HEK293 (cell line): ENCODE results near the gene MTTP.
"Not testable (repeated sequence)": the region's sequence is repeated elsewhere in the genome, so short reads cannot be mapped to it uniquely, and the experiment has no call there.

Source experiments
- CTCF ChIA-PET: fragments of 350-600 bp; formaldehyde crosslinking; extraction: SDS; loops from one replicate; lab custom pipeline; 2021; ENCODE audit warnings: antibody characterized with exemption; lab: Yijun Ruan, JAX
- POLR2A ChIA-PET: fragments of 300-600 bp; formaldehyde crosslinking; extraction: SDS; loops from one replicate; lab custom pipeline; 2020; ENCODE audit warnings: antibody characterized with exemption, inconsistent platforms; lab: Yijun Ruan, JAX
- H3K27ac ChIP-seq: fragments of 200-500 bp; sonication (Bioruptor generic); 2 replicates; pipeline ENCODE4 v1.5.1; 2014; ENCODE audit warnings: low read depth, low read length, control low read depth, inconsistent platforms; ENCODE audit errors: extremely low read depth
- H3K36me3 ChIP-seq, 2 experiments: fragments of 200-500 bp in 1 of 2; sonication (Bioruptor generic) in 1 of 2; 1 replicate in 1 of 2; 2 replicates in 1 of 2; pipeline ENCODE4 v1.5.1; 2014 to 2017; ENCODE audit warnings: inconsistent platforms in 2 of 2, low read length in 2 of 2; ENCODE audit not compliant: control insufficient read depth in 2 of 2, insufficient read depth in 1 of 2
- H3K4me1 ChIP-seq: fragments of 200-500 bp; sonication (Bioruptor generic); 2 replicates; pipeline ENCODE4 v1.5.1; 2014; ENCODE audit warnings: mild to moderate bottlenecking, low read length, inconsistent platforms; ENCODE audit not compliant: control insufficient read depth, insufficient read depth
- H3K4me3 ChIP-seq: 2 replicates; pipeline ENCODE4 v1.5.1; 2011; ENCODE audit warnings: low read depth, mild to moderate bottlenecking, control low read depth, low read length, moderate library complexity
- H3K9me3 ChIP-seq: fragments of 200-500 bp; sonication (Bioruptor generic); 2 replicates; pipeline ENCODE4 v1.5.1; 2014; ENCODE audit warnings: low read depth, low read length, inconsistent platforms; ENCODE audit not compliant: control insufficient read depth, insufficient read depth
- KLF8 ChIP-seq: fragments of 450-650 bp; formaldehyde crosslinking; IDR thresholded peaks from 2 replicates; pipeline ENCODE4 v1.5.1; 2016; ENCODE audit warnings: missing biosample characterization, missing genetic modification characterization
- MZF1 ChIP-seq: fragments of 450-650 bp; formaldehyde crosslinking; IDR thresholded peaks from 2 replicates; pipeline ENCODE4 v1.5.1; 2017; ENCODE audit warnings: missing biosample characterization, missing genetic modification characterization, borderline replicate concordance
- PATZ1 ChIP-seq: fragments of 450-650 bp; formaldehyde crosslinking; IDR thresholded peaks from 2 replicates; pipeline ENCODE4 v1.5.1; 2016; ENCODE audit warnings: missing biosample characterization, missing genetic modification characterization
- PRDM6 ChIP-seq: fragments of 450-650 bp; formaldehyde crosslinking; IDR thresholded peaks from 2 replicates; pipeline ENCODE4 v1.5.1; 2017; ENCODE audit warnings: missing biosample characterization, missing genetic modification characterization
- YY1 ChIP-seq: fragments of 450-650 bp; formaldehyde crosslinking; IDR thresholded peaks from 2 replicates; pipeline ENCODE4 v1.5.1; 2018; ENCODE audit warnings: missing biosample characterization, missing genetic modification characterization
- YY2 ChIP-seq: fragments of 450-650 bp; formaldehyde crosslinking; IDR thresholded peaks from 2 replicates; pipeline ENCODE4 v1.5.1; 2016; ENCODE audit warnings: missing biosample characterization, missing genetic modification characterization
- ZNF148 ChIP-seq: fragments of 450-650 bp; formaldehyde crosslinking; IDR thresholded peaks from 2 replicates; pipeline ENCODE4 v1.5.0; 2017; ENCODE audit warnings: missing biosample characterization, missing genetic modification characterization, borderline replicate concordance
- ZNF155 ChIP-seq: fragments of 450-650 bp; formaldehyde crosslinking; IDR thresholded peaks from 2 replicates; pipeline ENCODE4 v1.5.1; 2016; ENCODE audit warnings: missing biosample characterization, missing genetic modification characterization
- ZNF335 ChIP-seq: fragments of 450-650 bp; formaldehyde crosslinking; conservative IDR thresholded peaks from 2 replicates; pipeline ENCODE4 v1.5.1; 2016; ENCODE audit warnings: missing biosample characterization, missing genetic modification characterization
- ZNF48 ChIP-seq: fragments of 450-650 bp; formaldehyde crosslinking; IDR thresholded peaks from 2 replicates; pipeline ENCODE4 v1.5.1; 2016; ENCODE audit warnings: missing biosample characterization, missing genetic modification characterization
- ZNF585B ChIP-seq: fragments of 450-650 bp; formaldehyde crosslinking; IDR thresholded peaks from 2 replicates; pipeline ENCODE4 v1.5.1; 2016; ENCODE audit warnings: missing biosample characterization, missing genetic modification characterization
- ZNF654 ChIP-seq: fragments of 450-650 bp; formaldehyde crosslinking; IDR thresholded peaks from 2 replicates; pipeline ENCODE4 v1.5.1; 2016; ENCODE audit warnings: low read depth, missing biosample characterization, missing genetic modification characterization
- ZNF776 ChIP-seq: fragments of 450-650 bp; formaldehyde crosslinking; IDR thresholded peaks from 2 replicates; pipeline ENCODE4 v1.5.0; 2017; ENCODE audit warnings: missing biosample characterization, missing genetic modification characterization, borderline replicate concordance
- TF ChIP-seq, protein P1 (sequence below): fragments of 450-650 bp; formaldehyde crosslinking; IDR thresholded peaks from 2 replicates; pipeline ENCODE4 v1.5.1; 2016; ENCODE audit warnings: missing biosample characterization, missing genetic modification characterization
- TF ChIP-seq, protein P2 (sequence below): fragments of 450-650 bp; formaldehyde crosslinking; IDR thresholded peaks from 2 replicates; pipeline ENCODE4 v1.5.1; 2016; ENCODE audit warnings: missing biosample characterization, missing genetic modification characterization
- TF ChIP-seq, protein P3 (sequence below): fragments of 450-650 bp; formaldehyde crosslinking; IDR thresholded peaks from 2 replicates; pipeline ENCODE4 v1.5.1; 2016; ENCODE audit warnings: missing biosample characterization, missing genetic modification characterization

The MTTP gene

GRCh38 chr4:99574530-99575324 is at the start of gene MTTP:
Gene MTTP (plus strand): TSS chr4:99574824. CDS start chr4:99574910, 86 bp downstream.
- no peak within 1 kb of the TSS for H3K27ac ChIP-seq
- no peaks in the 10 kb centered on the region for H3K4me1 ChIP-seq
- H3K4me3 ChIP-seq = no peak within 1 kb of the TSS
- ChIA-PET POLR2A (no interaction called here), CTCF (interaction anchor here (0.7 kb wide), 1 partner anchor 233 kb away, joined by 3 read pairs; no protein-coding TSS in a partner anchor)
- no peaks in the 10 kb centered on the region for H3K36me3 ChIP-seq
- no peak for TF ChIP-seq ZNF155 (tag by site-specific recombination)
- TF ChIP-seq PATZ1 (tag by site-specific recombination) = no peak
- no peak for TF ChIP-seq ZNF654 (tag by site-specific recombination)
- TF ChIP-seq, protein P1, sequence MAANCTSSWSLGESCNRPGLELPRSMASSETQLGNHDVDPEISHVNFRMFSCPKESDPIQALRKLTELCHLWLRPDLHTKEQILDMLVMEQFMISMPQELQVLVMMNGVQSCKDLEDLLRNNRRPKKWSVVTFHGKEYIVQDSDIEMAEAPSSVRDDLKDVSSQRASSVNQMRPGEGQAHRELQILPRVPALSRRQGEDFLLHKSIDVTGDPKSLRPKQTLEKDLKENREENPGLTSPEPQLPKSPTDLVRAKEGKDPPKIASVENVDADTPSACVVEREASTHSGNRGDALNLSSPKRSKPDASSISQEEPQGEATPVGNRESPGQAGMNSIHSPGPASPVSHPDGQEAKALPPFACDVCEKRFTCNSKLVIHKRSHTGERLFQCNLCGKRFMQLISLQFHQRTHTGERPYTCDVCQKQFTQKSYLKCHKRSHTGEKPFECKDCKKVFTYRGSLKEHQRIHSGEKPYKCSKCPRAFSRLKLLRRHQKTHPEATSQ (tag by site-specific recombination) = no peak
- TF ChIP-seq, protein P2, sequence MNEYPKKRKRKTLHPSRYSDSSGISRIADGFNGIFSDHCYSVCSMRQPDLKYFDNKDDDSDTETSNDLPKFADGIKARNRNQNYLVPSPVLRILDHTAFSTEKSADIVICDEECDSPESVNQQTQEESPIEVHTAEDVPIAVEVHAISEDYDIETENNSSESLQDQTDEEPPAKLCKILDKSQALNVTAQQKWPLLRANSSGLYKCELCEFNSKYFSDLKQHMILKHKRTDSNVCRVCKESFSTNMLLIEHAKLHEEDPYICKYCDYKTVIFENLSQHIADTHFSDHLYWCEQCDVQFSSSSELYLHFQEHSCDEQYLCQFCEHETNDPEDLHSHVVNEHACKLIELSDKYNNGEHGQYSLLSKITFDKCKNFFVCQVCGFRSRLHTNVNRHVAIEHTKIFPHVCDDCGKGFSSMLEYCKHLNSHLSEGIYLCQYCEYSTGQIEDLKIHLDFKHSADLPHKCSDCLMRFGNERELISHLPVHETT (tag by site-specific recombination) = no peak
- no peaks in the 10 kb centered on the region for H3K9me3 ChIP-seq

GRCh38 chr4:99529228-99529627 is 45.4 kb upstream of the MTTP start:
- no peak overlapping the region for H3K4me3 ChIP-seq
- no peaks in the 10 kb centered on the region for H3K9me3 ChIP-seq
- H3K4me1 ChIP-seq = no peaks in the 10 kb centered on the region
- H3K27ac ChIP-seq = no peak overlapping the region
- POLR2A ChIA-PET = no interaction called here
- H3K36me3 ChIP-seq = no peaks in the 10 kb centered on the region
- CTCF ChIA-PET = no interaction called here
- no peak for TF ChIP-seq MZF1

DNA sequence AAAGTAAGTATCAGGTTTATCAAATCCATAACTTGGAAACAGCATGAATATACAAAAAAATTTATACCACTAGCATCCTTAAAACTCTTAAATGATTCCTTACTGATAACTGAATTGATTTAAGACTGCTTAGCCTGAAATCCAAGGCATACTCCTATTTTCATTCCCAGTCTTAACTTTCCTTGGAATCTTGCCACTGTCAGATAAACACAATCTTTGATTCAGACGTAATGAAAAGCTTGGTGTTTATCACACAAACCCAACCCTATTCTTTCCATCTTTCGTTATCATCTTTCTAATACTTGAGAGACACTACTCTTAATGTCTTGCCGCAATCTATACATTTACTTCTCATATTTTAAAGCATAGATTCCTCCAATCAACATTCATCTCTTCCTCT is 44.7 kb upstream of the MTTP start:
- H3K4me1 ChIP-seq = no peaks in the 10 kb centered on the region
- CTCF ChIA-PET = no interaction called here
- TF ChIP-seq ZNF48 (tag by site-specific recombination) (no peak), ZNF585B (no peak), ZNF776 (no peak), YY1 (tag by site-specific recombination) (no peak), PRDM6 (tag by site-specific recombination) (no peak), YY2 (tag by site-specific recombination) (no peak), KLF8 (tag by site-specific recombination) (no peak), ZNF335 (no peak), ZNF148 (tag by site-specific recombination) (no peak)
- TF ChIP-seq, protein P3, sequence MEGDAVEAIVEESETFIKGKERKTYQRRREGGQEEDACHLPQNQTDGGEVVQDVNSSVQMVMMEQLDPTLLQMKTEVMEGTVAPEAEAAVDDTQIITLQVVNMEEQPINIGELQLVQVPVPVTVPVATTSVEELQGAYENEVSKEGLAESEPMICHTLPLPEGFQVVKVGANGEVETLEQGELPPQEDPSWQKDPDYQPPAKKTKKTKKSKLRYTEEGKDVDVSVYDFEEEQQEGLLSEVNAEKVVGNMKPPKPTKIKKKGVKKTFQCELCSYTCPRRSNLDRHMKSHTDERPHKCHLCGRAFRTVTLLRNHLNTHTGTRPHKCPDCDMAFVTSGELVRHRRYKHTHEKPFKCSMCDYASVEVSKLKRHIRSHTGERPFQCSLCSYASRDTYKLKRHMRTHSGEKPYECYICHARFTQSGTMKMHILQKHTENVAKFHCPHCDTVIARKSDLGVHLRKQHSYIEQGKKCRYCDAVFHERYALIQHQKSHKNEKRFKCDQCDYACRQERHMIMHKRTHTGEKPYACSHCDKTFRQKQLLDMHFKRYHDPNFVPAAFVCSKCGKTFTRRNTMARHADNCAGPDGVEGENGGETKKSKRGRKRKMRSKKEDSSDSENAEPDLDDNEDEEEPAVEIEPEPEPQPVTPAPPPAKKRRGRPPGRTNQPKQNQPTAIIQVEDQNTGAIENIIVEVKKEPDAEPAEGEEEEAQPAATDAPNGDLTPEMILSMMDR = no peak
- POLR2A ChIA-PET = no interaction called here
- H3K4me3 ChIP-seq = no peak overlapping the region
- no peaks in the 10 kb centered on the region for H3K36me3 ChIP-seq
- no peak overlapping the region for H3K27ac ChIP-seq
- H3K9me3 ChIP-seq = no peaks in the 10 kb centered on the region

GRCh38 chr4:99534699-99535098 is 39.9 kb upstream of the MTTP start:
- CTCF ChIA-PET, H3K4me3 ChIP-seq, H3K27ac ChIP-seq, H3K36me3 ChIP-seq, H3K4me1 ChIP-seq, H3K9me3 ChIP-seq, POLR2A ChIA-PET: not testable (repeated sequence)
